ENCODE measurements around the gene FAM200C. TPM values are rescaled to one million over a fixed set of nuclear protein-coding genes. Genes with fewer than 3 reads are reported as not detected.

The FAM200C gene
- total and polyA plus RNA-seq, 9 donors, result 9.0 to 14.5 (median 9.8) TPM

- peak; percentile 99 for DNase-seq
- H3K27me3 ChIP-seq (ENCODE audit: control insufficient read depth, insufficient read depth, low read length), result no peaks in the 10 kb centered on the region
- WGBS (ENCODE audit: insufficient coverage), result 1% methylated on average over 31 of the region's 39 CpGs
- peaks cover 2% of the 10 kb centered on the region for H3K36me3 ChIP-seq (ENCODE audit: control insufficient read depth, insufficient read depth, low read length)
- H3K4me3 ChIP-seq (ENCODE audit: low read length), result peak within 1 kb of the TSS; percentile 71
- H3K9me3 ChIP-seq (replicated peaks; ENCODE audit: control insufficient read depth, low read depth, low read length), result no peaks in the 10 kb centered on the region
- peak within 1 kb of the TSS; percentile 84 for H3K27ac ChIP-seq (ENCODE audit: low read length)
- peaks cover 17% of the 10 kb centered on the region for H3K4me1 ChIP-seq (ENCODE audit: control insufficient read depth, insufficient read depth, low read length)
Observed at GRCh38 chr5:160421625-160422258, 21.9 kb upstream of the FAM200C start, which contains the start of gene PTTG1. PTTG1 (plus strand) TSS chr5:160421855; CDS start chr5:160422313, 458 bp downstream.

GRCh38 chr5:160420331-160420610, 20.4 kb upstream of the FAM200C start:
- Histone ChIP-seq H3K27ac (ENCODE audit: low read length) (peak overlapping the region; percentile 96), H3K9me3 (replicated peaks; ENCODE audit: control insufficient read depth, low read depth, low read length) (no peaks in the 10 kb centered on the region), H3K36me3 (ENCODE audit: control insufficient read depth, insufficient read depth, low read length) (peaks cover 2% of the 10 kb centered on the region), H3K4me1 (ENCODE audit: control insufficient read depth, insufficient read depth, low read length) (peaks cover 17% of the 10 kb centered on the region), H3K27me3 (ENCODE audit: control insufficient read depth, insufficient read depth, low read length) (no peaks in the 10 kb centered on the region), H3K4me3 (ENCODE audit: low read length) (no peak overlapping the region)
- DNase-seq, result no peak

GRCh38 chr5:160419458-160420330, 19.8 kb upstream of the FAM200C start:
- Histone ChIP-seq H3K36me3 (ENCODE audit: control insufficient read depth, insufficient read depth, low read length) (peaks cover 5% of the 10 kb centered on the region), H3K27me3 (ENCODE audit: control insufficient read depth, insufficient read depth, low read length) (no peaks in the 10 kb centered on the region), H3K4me1 (ENCODE audit: control insufficient read depth, insufficient read depth, low read length) (peaks cover 17% of the 10 kb centered on the region), H3K27ac (ENCODE audit: low read length) (peak overlapping the region; percentile 96), H3K9me3 (replicated peaks; ENCODE audit: control insufficient read depth, low read depth, low read length) (no peaks in the 10 kb centered on the region), H3K4me3 (ENCODE audit: low read length) (peak overlapping the region; percentile 70)
- 93% methylated on average over 4 of the region's 11 CpGs for WGBS (ENCODE audit: insufficient coverage)
- DNase-seq, result no peak

DNA sequence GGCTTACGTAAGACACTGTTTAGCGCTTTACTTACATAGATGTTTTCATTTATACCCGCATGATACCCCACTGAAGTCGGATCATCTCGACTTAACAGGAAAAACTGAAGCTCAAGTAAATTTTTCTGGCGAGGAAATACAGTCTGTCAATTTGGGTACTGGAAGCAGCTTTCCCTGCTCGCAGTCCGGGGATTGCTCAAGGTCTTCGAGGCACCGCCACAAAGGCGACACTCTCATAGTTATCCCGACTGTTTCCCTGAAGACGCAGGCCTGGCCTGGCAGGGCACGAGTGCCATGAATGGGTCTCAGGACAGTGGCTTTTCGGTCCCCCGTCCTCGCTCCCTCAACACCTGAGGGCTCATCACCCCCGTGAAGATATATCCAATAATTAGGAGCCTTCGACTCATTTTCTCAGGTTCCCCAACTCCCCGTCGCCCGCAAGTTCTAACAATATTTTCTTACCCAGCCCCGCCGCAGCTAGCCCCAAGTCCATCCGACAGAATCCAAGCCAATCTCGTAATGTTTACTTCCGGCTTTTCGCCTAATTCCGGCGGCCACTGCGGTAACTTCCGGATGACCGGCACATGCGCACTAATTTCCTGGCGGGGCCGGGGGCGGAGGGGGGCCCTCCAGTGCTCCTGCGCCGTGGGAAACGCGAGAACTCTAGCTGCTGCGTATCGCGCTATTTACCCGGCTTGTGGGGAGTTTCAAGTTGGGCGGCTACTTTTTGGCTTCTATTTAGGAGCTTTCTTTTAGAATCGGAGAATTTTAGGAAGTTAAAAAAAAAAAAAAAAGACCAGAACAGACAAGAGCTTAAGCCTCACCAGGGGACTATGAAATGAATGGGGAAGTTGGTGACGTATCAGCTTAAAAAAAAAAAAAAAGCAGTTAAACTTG, 19.0 kb upstream of the FAM200C start, which contains the start of gene SLU7:
TSS of gene SLU7 (minus strand) at position 521 of the 897 bp plus-strand sequence. CDS start 3,787 bp downstream, outside the sequence.
- peaks cover 5% of the 10 kb centered on the region for H3K36me3 ChIP-seq (ENCODE audit: control insufficient read depth, insufficient read depth, low read length)
- peak within 1 kb of the TSS; percentile 70 for H3K4me3 ChIP-seq (ENCODE audit: low read length)
- peaks cover 17% of the 10 kb centered on the region for H3K4me1 ChIP-seq (ENCODE audit: control insufficient read depth, insufficient read depth, low read length)
- H3K27me3 ChIP-seq (ENCODE audit: control insufficient read depth, insufficient read depth, low read length), result no peaks in the 10 kb centered on the region
- H3K9me3 ChIP-seq (replicated peaks; ENCODE audit: control insufficient read depth, low read depth, low read length), result no peaks in the 10 kb centered on the region
- under 1% methylated on average over 43 of the region's 48 CpGs for WGBS (ENCODE audit: insufficient coverage)
- peak; percentile 99 for DNase-seq
- H3K27ac ChIP-seq (ENCODE audit: low read length), result peak within 1 kb of the TSS; percentile 96

GRCh38 chr5:160398806-160399205, 1.0 kb downstream of the FAM200C start:
- peaks cover 18% of the 10 kb centered on the region for H3K36me3 ChIP-seq (ENCODE audit: control insufficient read depth, insufficient read depth, low read length)
- no CpG with 5 or more reads among the region's 4 CpGs for WGBS (ENCODE audit: insufficient coverage)
- H3K4me1 ChIP-seq (ENCODE audit: control insufficient read depth, insufficient read depth, low read length), result peaks cover 9% of the 10 kb centered on the region
- H3K9me3 ChIP-seq (replicated peaks; ENCODE audit: control insufficient read depth, low read depth, low read length), result no peaks in the 10 kb centered on the region
- H3K27me3 ChIP-seq (ENCODE audit: control insufficient read depth, insufficient read depth, low read length), result no peaks in the 10 kb centered on the region
- DNase-seq, result no peak
- H3K27ac ChIP-seq (ENCODE audit: low read length), result peak overlapping the region; percentile 13
- peak overlapping the region; percentile 83 for H3K4me3 ChIP-seq (ENCODE audit: low read length)

DNA sequence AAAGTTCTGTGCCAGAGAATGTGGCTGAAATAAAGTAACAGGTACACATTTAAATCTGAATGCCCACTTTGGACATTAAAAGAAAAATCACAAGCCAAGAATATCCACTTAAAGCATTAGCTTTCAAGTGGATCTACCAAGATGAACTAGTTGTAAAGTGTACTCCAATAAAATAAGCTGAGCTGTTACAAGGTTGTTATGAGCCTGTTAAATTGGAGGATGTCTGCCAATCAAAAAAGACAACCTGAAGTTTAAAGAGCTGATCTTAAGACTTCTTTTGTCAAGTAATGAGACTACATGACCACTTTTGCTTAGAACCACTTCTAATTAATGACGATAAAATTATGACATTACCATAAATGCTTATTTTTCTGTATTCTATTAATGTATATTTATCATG, 2.4 kb downstream of the FAM200C start:
- H3K27me3 ChIP-seq (ENCODE audit: control insufficient read depth, insufficient read depth, low read length), result no peaks in the 10 kb centered on the region
- no peak overlapping the region for H3K27ac ChIP-seq (ENCODE audit: low read length)
- peaks cover 9% of the 10 kb centered on the region for H3K4me1 ChIP-seq (ENCODE audit: control insufficient read depth, insufficient read depth, low read length)
- peaks cover 9% of the 10 kb centered on the region for H3K36me3 ChIP-seq (ENCODE audit: control insufficient read depth, insufficient read depth, low read length)
- no peaks in the 10 kb centered on the region for H3K9me3 ChIP-seq (replicated peaks; ENCODE audit: control insufficient read depth, low read depth, low read length)
- no CpG with 5 or more reads among the region's 1 CpG for WGBS (ENCODE audit: insufficient coverage)
- DNase-seq, result no peak
- no peak overlapping the region for H3K4me3 ChIP-seq (ENCODE audit: low read length)

GRCh38 chr5:160395111-160395510, 4.7 kb downstream of the FAM200C start:
- Histone ChIP-seq H3K27ac (ENCODE audit: low read length) (no peak overlapping the region), H3K4me1 (ENCODE audit: control insufficient read depth, insufficient read depth, low read length) (peaks cover 7% of the 10 kb centered on the region), H3K4me3 (ENCODE audit: low read length) (no peak overlapping the region), H3K27me3 (ENCODE audit: control insufficient read depth, insufficient read depth, low read length) (no peaks in the 10 kb centered on the region), H3K36me3 (ENCODE audit: control insufficient read depth, insufficient read depth, low read length) (peaks cover 7% of the 10 kb centered on the region), H3K9me3 (replicated peaks; ENCODE audit: control insufficient read depth, low read depth, low read length) (no peaks in the 10 kb centered on the region)
- DNase-seq, result no peak
- WGBS (ENCODE audit: insufficient coverage), result no CpG with 5 or more reads among the region's 7 CpGs

DNA sequence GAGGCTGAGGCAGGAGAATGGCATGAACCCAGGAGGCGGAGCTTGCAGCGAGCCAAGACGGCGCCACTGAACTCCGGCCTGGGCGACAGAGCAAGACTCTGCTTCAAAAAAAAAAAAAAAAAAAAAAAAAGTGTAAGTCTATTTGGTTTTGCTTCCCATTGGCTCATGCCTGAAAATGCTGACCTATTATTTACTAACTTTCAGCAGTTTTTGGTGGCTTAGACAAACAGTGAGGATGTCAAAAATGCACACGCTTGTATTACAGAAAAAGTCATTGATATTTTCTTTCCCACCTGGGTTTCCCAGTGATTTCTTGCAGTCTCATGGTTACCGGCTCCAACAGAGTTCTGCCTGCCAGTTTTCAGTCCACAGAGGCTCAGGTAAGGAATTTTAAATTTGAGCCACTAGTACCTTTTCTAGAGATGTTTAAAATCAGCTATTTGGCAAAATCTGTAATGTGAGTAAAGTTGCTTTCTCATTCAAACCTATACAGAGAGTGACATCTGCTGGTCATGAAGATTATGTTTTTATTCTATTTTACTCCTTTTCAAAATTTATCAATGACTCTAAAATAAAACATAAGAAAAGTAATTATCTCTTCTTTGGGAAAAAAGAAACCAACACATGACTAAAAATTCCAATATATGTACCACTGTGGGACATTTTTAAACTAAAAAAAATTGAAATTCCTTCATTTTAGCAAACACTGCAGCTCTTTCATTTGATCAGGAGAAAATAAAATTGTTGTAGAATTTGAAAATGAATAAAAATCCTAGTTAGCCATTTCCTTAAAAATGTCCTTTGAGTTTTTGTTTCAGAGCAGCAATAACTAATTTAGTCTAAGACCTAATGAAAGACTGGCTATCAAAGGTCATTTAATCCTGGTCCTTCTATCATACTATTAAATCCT, 8.8 kb downstream of the FAM200C start:
- no CpG with 5 or more reads among the region's 8 CpGs for WGBS (ENCODE audit: insufficient coverage)
- H3K4me3 ChIP-seq (ENCODE audit: low read length), result no peak overlapping the region
- no peak overlapping the region for H3K27ac ChIP-seq (ENCODE audit: low read length)
- peaks cover 10% of the 10 kb centered on the region for H3K9me3 ChIP-seq (replicated peaks; ENCODE audit: control insufficient read depth, low read depth, low read length)
- no peaks in the 10 kb centered on the region for H3K4me1 ChIP-seq (ENCODE audit: control insufficient read depth, insufficient read depth, low read length)
- peak; percentile 68 for DNase-seq
- H3K27me3 ChIP-seq (ENCODE audit: control insufficient read depth, insufficient read depth, low read length), result no peaks in the 10 kb centered on the region
- peaks cover 7% of the 10 kb centered on the region for H3K36me3 ChIP-seq (ENCODE audit: control insufficient read depth, insufficient read depth, low read length)

DNA sequence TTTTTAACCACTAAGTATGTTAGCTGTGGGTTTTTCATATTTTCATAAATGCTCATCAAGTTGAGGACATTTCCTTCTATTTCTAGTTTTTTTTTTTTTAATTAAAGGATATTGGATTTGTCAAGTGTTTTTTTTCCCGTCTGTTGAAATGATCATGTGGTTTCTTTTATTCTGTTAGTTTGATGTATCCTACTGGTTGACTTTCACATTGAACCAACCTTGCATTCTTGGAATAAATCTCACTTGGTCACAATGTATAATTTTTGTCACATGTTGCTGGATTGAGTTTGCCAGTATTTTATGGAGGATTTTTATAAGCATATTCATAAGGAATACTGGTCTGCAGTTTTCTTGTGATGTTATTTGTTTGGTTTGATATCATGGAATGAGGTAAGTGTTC, 12.4 kb downstream of the FAM200C start:
- Histone ChIP-seq H3K4me1 (ENCODE audit: control insufficient read depth, insufficient read depth, low read length) (peaks cover 7% of the 10 kb centered on the region), H3K36me3 (ENCODE audit: control insufficient read depth, insufficient read depth, low read length) (peaks cover 2% of the 10 kb centered on the region), H3K4me3 (ENCODE audit: low read length) (no peak overlapping the region), H3K27ac (ENCODE audit: low read length) (no peak overlapping the region), H3K27me3 (ENCODE audit: control insufficient read depth, insufficient read depth, low read length) (no peaks in the 10 kb centered on the region), H3K9me3 (replicated peaks; ENCODE audit: control insufficient read depth, low read depth, low read length) (peaks cover 10% of the 10 kb centered on the region)
- no CpG with 5 or more reads among the region's 1 CpG for WGBS (ENCODE audit: insufficient coverage)
- no peak for DNase-seq

All from muscle of leg (tissue), 11 donors.